Measurements from ENCODE around the gene PRKCQ.

The PRKCQ gene

GRCh38 chr10:6579904-6580278 lies at the start of gene PRKCQ:
Gene PRKCQ (minus strand): TSS chr10:6580276. CDS start chr10:6515135, 65,141 bp downstream.
- DNase-seq, result no peak

GRCh38 chr10:6625428-6625827 lies 45.4 kb upstream of the PRKCQ start:
- no peak for DNase-seq

- DNase-seq, result no peak
Observed at GRCh38 chr10:6624392-6624791, 44.3 kb upstream of the PRKCQ start.

DNA sequence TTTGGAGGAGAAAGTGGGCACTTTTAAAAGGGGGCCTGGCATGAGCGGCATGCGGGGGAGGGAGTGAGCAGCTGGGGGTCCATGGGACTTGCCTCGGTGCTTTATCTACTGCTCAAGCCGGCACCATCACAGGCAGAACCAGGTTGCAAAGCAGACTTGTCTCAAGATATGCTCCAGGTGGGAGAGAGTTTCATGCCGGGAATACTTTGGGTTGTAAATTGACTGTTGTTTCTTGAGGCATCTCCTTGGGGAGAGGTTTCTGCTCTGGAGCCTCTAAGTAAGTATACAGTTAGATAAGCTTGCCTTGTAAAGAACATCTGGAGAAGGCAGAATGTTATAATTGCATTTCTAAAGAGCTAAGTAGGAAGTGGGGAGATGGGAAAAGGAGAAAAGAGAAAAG lies 42.8 kb upstream of the PRKCQ start:
- no peak for DNase-seq

- DNase-seq, result no peak
Observed at GRCh38 chr10:6621536-6621935, 41.5 kb upstream of the PRKCQ start.

DNA sequence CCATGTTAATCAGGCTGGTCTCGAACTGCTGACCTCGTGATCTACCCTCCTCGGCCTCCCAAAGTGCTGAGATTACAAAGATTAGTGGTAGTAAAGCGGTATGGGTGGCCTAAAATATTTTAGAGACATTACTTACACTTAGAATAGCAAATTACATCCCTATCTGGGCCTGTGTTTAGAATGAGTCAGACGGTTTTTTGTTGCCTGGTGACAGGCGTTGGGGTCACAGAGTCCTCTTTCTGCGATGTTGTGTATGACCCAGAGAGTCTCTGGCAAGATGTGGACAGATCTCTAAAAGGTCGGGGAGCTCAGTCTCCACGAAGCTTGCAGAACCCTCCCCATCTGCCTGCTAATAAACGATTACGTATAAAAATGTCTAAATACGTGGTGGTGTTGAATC lies 39.6 kb upstream of the PRKCQ start:
- DNase-seq, result no peak

DNA sequence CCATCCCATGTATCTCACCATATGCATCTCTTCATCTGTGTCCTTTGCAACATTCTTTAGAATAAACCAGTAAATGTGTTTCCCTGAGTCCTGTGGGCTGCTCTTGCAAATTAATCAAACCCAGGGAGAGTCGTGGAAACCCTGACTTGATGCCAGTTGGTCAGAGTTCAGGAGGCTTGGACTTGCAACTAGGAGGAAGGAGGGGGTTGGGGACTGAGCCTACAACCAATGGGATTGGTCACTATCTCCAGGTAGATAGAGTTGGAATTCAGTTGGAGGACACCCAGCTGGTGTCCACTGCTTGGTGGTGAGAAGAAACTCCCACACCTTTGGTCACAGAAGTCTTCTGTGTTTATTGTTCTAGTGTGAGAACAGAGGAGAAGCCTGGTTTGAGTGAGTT lies 38.3 kb upstream of the PRKCQ start:
- DNase-seq, result no peak

DNA sequence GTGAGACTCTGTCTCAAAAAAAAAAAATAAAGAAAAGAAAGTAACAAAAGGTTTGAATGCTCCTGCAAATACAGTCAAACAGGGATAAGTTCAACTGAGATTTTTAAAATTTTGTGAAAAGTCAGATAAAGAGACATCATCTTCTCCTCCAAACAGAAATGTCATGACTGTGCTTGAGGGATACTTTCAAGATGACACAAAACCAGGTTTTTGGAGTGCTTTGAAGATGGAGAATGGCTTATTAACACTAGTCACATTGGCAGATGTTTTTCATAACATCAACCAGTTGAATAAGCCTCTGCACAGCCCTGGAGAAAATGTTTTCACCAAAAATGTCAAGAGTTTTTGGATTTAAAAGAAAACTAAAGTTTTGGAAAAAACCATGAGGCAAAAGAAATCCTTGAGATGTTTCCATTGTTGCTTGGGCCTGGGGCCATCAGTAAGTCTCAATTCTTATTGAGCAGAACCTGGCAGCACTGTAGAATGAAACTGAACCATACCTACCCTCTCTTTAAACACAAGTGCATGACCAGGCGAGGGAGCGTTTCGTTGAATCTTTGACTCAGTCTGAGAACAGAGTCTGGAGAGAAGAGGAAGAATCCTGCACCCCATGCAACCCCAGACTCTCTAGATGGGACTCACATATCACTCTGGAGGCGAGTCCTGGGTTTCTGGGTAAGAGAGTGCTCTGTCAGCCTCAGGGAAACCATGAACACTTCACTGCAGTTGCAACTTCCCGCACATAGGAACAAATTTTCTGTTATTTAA lies 37.4 kb upstream of the PRKCQ start:
- DNase-seq, result no peak

DNA sequence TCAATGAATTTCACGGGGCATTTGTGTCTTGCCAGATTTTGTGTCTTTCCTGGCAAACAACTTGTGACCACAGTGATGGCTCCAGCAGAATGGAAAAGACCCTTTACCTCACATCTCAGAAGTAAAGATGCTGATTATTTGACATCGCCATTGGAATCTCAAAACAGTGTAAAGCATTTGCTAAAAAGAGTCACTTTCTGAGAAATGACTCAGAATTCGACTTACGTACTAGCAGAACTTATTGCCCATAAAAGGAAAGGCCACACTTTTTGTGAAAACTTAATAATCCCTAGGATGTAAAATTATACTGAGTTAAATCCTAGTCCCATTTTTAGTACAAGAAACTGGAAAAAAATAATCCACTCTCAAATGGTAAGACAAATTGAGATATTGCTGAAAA lies 35.9 kb upstream of the PRKCQ start:
- DNase-seq, result no peak

DNA sequence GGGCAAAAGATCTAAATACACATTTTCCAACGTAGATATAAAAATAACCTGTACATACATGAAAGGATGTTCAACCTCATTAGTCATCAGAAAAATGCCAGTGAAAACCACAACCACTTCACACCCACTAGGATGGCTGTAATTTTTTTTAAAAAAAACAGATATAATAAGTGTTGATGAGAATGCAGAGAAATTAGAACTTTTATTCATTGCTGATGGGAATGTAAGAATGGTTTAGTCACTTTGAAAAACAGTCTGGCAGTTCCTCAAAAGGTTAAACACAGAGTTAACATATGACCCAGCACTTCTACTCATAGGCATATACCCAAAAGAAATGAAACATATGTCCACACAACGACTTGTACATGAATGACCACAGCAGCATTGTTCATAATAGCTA lies 32.3 kb upstream of the PRKCQ start:
- no peak for DNase-seq

- no peak for DNase-seq
Observed at GRCh38 chr10:6610647-6611046, 30.6 kb upstream of the PRKCQ start.

DNA sequence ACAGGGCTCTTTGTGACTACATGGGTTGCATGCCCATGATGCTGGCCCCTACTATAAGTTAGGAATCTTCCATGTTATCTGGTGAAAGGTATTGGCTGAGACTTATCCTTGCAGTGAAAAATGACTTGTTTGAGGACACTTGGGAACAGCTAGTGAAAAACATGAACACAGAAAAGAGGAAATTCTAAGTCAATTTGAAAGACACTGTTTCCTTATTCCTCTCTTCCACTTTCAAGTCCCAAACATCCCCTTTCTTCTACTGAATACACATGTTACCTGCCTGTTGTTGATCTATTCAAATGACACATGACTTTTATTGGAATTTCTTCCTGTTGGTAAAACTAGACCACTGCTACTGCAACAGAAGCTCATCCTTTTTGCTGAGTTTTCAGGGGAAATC lies 29.5 kb upstream of the PRKCQ start:
- DNase-seq, result no peak

- DNase-seq, result no peak
Observed at GRCh38 chr10:6607778-6608177, 27.7 kb upstream of the PRKCQ start.

- no peak for DNase-seq
Observed at GRCh38 chr10:6607182-6607581, 27.1 kb upstream of the PRKCQ start.

DNA sequence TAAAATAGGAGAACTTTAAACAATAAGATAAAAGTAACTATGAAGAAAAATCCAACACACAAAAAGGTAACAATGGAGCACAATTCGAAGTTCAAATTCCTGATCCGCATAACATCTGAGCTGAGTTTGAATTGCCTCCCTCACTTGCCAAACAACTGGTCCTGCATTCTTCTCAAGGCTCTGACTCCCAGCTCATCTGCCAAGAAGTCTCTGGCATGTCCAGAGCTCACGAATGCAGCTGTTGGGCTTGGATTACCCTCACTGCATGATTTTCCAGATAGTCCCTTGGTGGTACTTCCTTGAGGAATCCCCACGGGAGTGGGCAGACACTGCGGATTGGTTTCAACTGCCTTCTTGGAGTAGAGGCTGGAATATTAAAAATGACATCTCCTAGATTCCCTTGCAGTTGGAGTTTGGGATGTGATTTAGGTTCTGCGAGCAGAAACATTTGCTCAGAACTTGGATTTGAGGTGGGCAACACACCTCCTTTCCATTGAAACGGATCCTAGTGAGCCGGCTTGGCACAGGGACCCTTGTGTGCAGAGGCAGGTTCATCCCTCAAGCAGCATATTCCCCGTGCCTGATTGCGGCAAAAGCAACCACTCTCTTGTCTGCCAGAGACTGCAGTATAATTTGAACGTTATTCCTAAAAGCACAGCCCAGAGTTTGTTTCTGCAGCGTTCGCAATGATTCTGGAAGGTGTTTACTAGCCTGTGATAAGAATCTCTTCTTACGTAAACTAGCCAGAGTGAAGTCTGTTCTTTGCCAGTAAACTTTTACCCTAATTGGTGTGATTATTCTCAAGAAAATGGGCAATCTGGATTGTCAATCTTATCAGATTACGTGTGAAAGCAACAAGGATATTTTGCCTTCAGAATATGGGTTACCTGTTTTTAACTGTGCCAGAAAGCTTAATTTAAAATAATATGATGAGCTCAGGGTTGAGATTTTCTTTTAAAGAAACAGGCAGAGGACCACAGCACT lies 23.4 kb upstream of the PRKCQ start:
- no peak for DNase-seq

GRCh38 chr10:6602700-6603084 lies 22.6 kb upstream of the PRKCQ start:
- DNase-seq, result no peak

DNA sequence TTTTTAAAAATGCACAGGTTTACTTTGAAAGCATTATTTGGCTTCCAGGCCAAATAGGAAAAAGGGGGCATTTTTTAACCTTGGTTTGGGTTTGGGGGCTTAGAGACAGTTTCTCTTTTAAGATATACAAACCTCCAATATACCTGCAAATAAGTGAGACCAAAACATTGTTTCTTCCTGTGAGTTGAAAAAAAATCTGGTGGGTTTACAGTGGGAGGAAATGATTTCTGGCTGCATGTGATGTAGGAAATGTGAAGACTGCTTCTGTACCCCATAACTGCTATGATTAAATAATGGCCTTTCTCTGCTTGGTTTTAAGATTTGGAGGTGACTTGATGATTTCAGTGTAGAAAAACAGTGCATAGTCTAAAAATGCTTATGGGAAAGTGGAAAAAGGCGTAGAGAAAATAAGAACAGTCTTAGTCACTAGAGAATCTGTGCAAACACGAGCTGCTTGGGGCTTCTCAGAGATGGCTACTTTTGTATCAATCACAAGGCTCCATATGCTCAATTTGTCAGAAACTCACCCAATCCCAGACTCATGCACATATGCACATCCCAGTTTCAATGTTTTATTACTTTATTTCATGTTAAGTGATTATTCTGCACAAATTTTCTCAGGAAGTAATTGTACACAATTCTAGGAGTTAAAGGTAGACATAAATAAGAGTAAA lies 22.1 kb upstream of the PRKCQ start:
- no peak for DNase-seq

DNA sequence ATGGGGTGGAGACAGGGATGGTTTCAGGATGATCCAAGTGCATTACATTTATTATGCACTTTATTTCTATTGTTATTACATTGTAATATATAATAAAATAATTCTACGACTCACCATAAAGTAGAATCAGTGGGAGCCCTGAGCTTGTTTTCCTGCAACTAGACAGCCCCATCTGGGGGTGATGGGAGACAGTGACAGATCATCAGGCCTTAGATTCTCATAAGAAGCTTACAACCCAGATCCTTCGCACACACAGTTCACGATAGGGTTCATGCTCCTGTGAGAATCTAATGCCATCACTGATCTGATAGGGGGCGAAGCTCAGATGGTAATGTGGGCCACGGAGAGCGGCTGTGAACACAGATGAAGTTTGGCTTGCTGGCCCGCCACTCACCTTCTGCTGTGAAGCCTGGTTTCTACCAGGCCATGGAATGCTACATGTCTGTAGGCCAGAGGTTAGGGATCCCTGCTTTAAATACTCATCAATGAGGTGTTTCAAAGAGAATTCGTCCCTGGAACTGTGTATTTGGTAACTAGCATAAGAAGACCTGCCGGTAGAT lies 21.2 kb upstream of the PRKCQ start:
- DNase-seq, result no peak

GRCh38 chr10:6600224-6600987 lies 20.3 kb upstream of the PRKCQ start:
- no peak for DNase-seq

DNA sequence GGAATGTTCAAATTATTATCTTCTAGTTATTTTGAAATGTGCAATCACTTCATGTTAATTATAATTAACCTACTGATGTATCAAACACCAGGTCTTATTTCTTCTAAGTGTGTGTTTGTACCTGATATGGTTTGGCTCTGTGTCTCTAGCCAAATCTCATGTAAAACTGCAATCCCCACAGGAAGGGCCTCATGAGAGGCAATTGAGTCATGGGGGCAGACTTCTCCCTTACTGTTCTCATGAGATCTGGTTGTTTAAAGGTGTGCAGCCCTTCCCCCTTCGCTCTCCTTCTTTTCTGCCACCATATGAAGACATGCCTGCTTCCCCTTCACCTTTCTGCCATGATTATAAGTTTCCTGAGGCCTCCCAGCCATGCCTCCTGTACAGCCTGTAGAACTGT lies 18.6 kb upstream of the PRKCQ start:
- no peak for DNase-seq

DNA sequence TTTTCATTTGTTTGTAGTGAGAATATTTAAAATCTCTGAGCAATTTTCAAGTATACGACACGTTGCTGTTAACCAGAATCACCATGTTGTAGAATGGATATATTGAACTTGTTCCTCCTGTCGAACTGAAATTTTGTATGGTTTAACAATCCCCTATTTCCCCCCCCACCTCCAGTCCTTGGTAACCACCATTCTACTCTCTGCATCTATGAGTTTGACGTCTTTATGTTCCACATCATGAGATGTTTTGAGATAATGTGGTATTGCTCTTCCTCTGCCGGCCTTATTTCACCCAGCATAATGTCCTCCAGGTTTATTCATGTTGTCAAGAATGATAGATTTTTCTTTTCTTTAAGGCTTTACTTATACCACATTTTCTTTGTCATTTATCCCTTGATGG lies 17.4 kb upstream of the PRKCQ start:
- DNase-seq, result no peak

- DNase-seq, result no peak
Observed at GRCh38 chr10:6595499-6595898, 15.4 kb upstream of the PRKCQ start.
